Urothelium cell line (cell line): ENCODE data around the gene DNAJC24.
A peak's percentile ranks its signal among the peaks of the same experiment; 100 is the strongest.

ENCODE experiments used
- DNase-seq: peaks from one replicate; pipeline ENCODE4 v3.0.0; 2011; ENCODE audit warnings: low spot score, mixed read lengths
- FAIRE-seq: peaks from 2 replicates; lab custom pipeline; 2011; peaks lifted over from hg19 to GRCh38; lab: Jason Lieb, UNC

Gene DNAJC24

GRCh38 chr11:31414338-31414737, 44.7 kb downstream of the DNAJC24 start:
- FAIRE-seq (no peak), DNase-seq (no peak)

GRCh38 chr11:31415435-31415834, 45.8 kb downstream of the DNAJC24 start:
- FAIRE-seq = no peak
- no peak for DNase-seq

- DNase-seq = no peak
- no peak for FAIRE-seq
Measured at GRCh38 chr11:31417357-31417756, 47.7 kb downstream of the DNAJC24 start.

- FAIRE-seq (no peak), DNase-seq (no peak)
Measured at GRCh38 chr11:31417816-31418215, 48.2 kb downstream of the DNAJC24 start.

- FAIRE-seq = no peak
- DNase-seq = no peak
Measured at GRCh38 chr11:31419138-31419537, 49.5 kb downstream of the DNAJC24 start.

GRCh38 chr11:31419669-31420068, 50.0 kb downstream of the DNAJC24 start:
- FAIRE-seq = no peak
- DNase-seq = no peak

GRCh38 chr11:31421820-31422219, 52.2 kb downstream of the DNAJC24 start:
- FAIRE-seq (no peak), DNase-seq (no peak)

GRCh38 chr11:31422703-31423102, 53.0 kb downstream of the DNAJC24 start:
- FAIRE-seq (no peak), DNase-seq (no peak)

- no peak for FAIRE-seq
- no peak for DNase-seq
Measured at GRCh38 chr11:31424652-31425051, 55.0 kb downstream of the DNAJC24 start.

GRCh38 chr11:31433851-31434250, 64.2 kb downstream of the DNAJC24 start:
- no peak for FAIRE-seq
- no peak for DNase-seq

- peak; percentile 8 for DNase-seq
- no peak for FAIRE-seq
Measured at GRCh38 chr11:31437742-31438435, 68.2 kb downstream of the DNAJC24 start.

- DNase-seq (no peak), FAIRE-seq (no peak)
Measured at GRCh38 chr11:31441296-31441695, 71.6 kb downstream of the DNAJC24 start.

- FAIRE-seq = no peak
- no peak for DNase-seq
Measured at GRCh38 chr11:31442086-31442485, 72.4 kb downstream of the DNAJC24 start.

GRCh38 chr11:31443802-31444201, 74.1 kb downstream of the DNAJC24 start:
- DNase-seq (no peak), FAIRE-seq (no peak)

GRCh38 chr11:31445621-31446020, 76.0 kb downstream of the DNAJC24 start:
- FAIRE-seq = no peak
- no peak for DNase-seq

- FAIRE-seq = no peak
- DNase-seq = no peak
Measured at GRCh38 chr11:31449040-31449439, 79.4 kb downstream of the DNAJC24 start.

- DNase-seq = no peak
- FAIRE-seq = no peak
Measured at GRCh38 chr11:31450841-31451240, 81.2 kb downstream of the DNAJC24 start.

GRCh38 chr11:31455177-31455576, 85.5 kb downstream of the DNAJC24 start:
- FAIRE-seq (no peak), DNase-seq (no peak)

GRCh38 chr11:31464436-31464835, 94.8 kb downstream of the DNAJC24 start:
- no peak for FAIRE-seq
- no peak for DNase-seq

GRCh38 chr11:31474083-31474482, 104.4 kb downstream of the DNAJC24 start:
- FAIRE-seq = no peak

GRCh38 chr11:31477528-31478222, 108.0 kb downstream of the DNAJC24 start:
- DNase-seq (no peak), FAIRE-seq (no peak)

More at GRCh38 chr11:31474083-31474482, 104.4 kb downstream of the DNAJC24 start:
- DNase-seq = no peak

GRCh38 chr11:31478223-31478590, 108.5 kb downstream of the DNAJC24 start:
- DNase-seq = no peak
- FAIRE-seq = no peak

GRCh38 chr11:31479066-31479465, 109.4 kb downstream of the DNAJC24 start:
- FAIRE-seq = no peak
- no peak for DNase-seq
